ENCODE results near the gene MUC6.

Gene MUC6

GRCh38 chr11:1036303-1036923, at the start of gene MUC6:
TSS of gene MUC6 (minus strand) at chr11:1036718. CDS start at chr11:1036655, 63 bp downstream.
- no peak for DNase-seq

- no peak for DNase-seq
Measured at GRCh38 chr11:1085440-1086170, 49.1 kb upstream of the MUC6 start.

GRCh38 chr11:1084561-1085439, 48.3 kb upstream of the MUC6 start:
- no peak for DNase-seq

- no peak for DNase-seq
Measured at GRCh38 chr11:1083621-1084551, 47.4 kb upstream of the MUC6 start.

- no peak for DNase-seq
Measured at GRCh38 chr11:1082728-1083620, 46.5 kb upstream of the MUC6 start.

- no peak for DNase-seq
Measured at GRCh38 chr11:1082346-1082727, 45.8 kb upstream of the MUC6 start.

GRCh38 chr11:1081601-1082311, 45.2 kb upstream of the MUC6 start:
- no peak for DNase-seq

GRCh38 chr11:1078191-1078601, 41.7 kb upstream of the MUC6 start:
- DNase-seq = no peak

- DNase-seq = no peak
Measured at GRCh38 chr11:1077417-1078119, 41.0 kb upstream of the MUC6 start.

GRCh38 chr11:1077033-1077416, 40.5 kb upstream of the MUC6 start:
- DNase-seq = no peak

- no peak for DNase-seq
Measured at GRCh38 chr11:1076061-1076665, 39.6 kb upstream of the MUC6 start.

- DNase-seq = no peak
Measured at GRCh38 chr11:1075341-1075911, 38.9 kb upstream of the MUC6 start.

GRCh38 chr11:1074244-1075221, 38.0 kb upstream of the MUC6 start, which contains the start of gene MUC2:
TSS of gene MUC2 (plus strand) at chr11:1074874.
- DNase-seq = no peak

GRCh38 chr11:1073851-1074243, 37.3 kb upstream of the MUC6 start:
- no peak for DNase-seq

- no peak for DNase-seq
Measured at GRCh38 chr11:1073261-1073724, 36.8 kb upstream of the MUC6 start.

GRCh38 chr11:1072821-1073231, 36.3 kb upstream of the MUC6 start:
- DNase-seq = no peak

- DNase-seq = no peak
Measured at GRCh38 chr11:1072116-1072820, 35.8 kb upstream of the MUC6 start.

Data from NCI-H2171 (cell line).